ENCODE results near the gene PDGFD. TPM values are rescaled to one million over a fixed set of nuclear protein-coding genes. Genes with fewer than 3 reads are reported as not detected.

The PDGFD gene
- total and polyA plus RNA-seq, 2 experiments from 2014 or later: 100 to 105 TPM

- H3K27ac ChIP-seq: no peak within 1 kb of the TSS
- no peaks in the 10 kb centered on the region for H3K27me3 ChIP-seq
- no peaks in the 10 kb centered on the region for H3K4me1 ChIP-seq (ENCODE audit: low read depth)
- no peaks in the 10 kb centered on the region for H3K9me3 ChIP-seq (ENCODE audit: low read depth)
- H3K36me3 ChIP-seq: no peaks in the 10 kb centered on the region
- no peak for DNase-seq (ENCODE audit: low read depth in 1 of 2, low spot score in 1 of 2)
- H3K4me3 ChIP-seq: no peak within 1 kb of the TSS
- no peak for TF ChIP-seq CTCF (IDR thresholded peaks at IDR 0.05; ENCODE audit: low read depth, low read length)
These were observed 127.4 kb downstream of the PDGFD start, which contains the start of gene DDI1 for GRCh38 chr11:104036588-104036987. DDI1 (plus strand) TSS chr11:104036640; CDS start chr11:104036823, 183 bp downstream.

- no peak overlapping the region for H3K27ac ChIP-seq
- H3K4me3 ChIP-seq: no peak overlapping the region
- no peaks in the 10 kb centered on the region for H3K4me1 ChIP-seq (ENCODE audit: low read depth)
- no peaks in the 10 kb centered on the region for H3K27me3 ChIP-seq
- DNase-seq (ENCODE audit: low read depth in 1 of 2, low spot score in 1 of 2): peak in 1 of 2 donors; percentile 72
- H3K9me3 ChIP-seq (ENCODE audit: low read depth): no peaks in the 10 kb centered on the region
- H3K36me3 ChIP-seq: no peaks in the 10 kb centered on the region
- no peak for TF ChIP-seq CTCF (IDR thresholded peaks at IDR 0.05; ENCODE audit: low read depth, low read length)
These were observed 130.4 kb downstream of the PDGFD start for GRCh38 chr11:104033561-104033960.

- Histone ChIP-seq H3K4me3 (no peak overlapping the region), H3K9me3 (ENCODE audit: low read depth) (no peaks in the 10 kb centered on the region), H3K36me3 (no peaks in the 10 kb centered on the region), H3K27ac (no peak overlapping the region), H3K27me3 (no peaks in the 10 kb centered on the region), H3K4me1 (ENCODE audit: low read depth) (no peaks in the 10 kb centered on the region)
- peak in 1 of 2 donors; percentile 93 for DNase-seq (ENCODE audit: low read depth in 1 of 2, low spot score in 1 of 2)
- no peak for TF ChIP-seq CTCF (IDR thresholded peaks at IDR 0.05; ENCODE audit: low read depth, low read length)
These were observed 130.8 kb downstream of the PDGFD start for GRCh38 chr11:104033134-104033533.

- H3K4me3 ChIP-seq: no peak overlapping the region
- peak in 1 of 2 donors; percentile 82 for DNase-seq (ENCODE audit: low read depth in 1 of 2, low spot score in 1 of 2)
- no peaks in the 10 kb centered on the region for H3K9me3 ChIP-seq (ENCODE audit: low read depth)
- no peaks in the 10 kb centered on the region for H3K36me3 ChIP-seq
- no peak overlapping the region for H3K27ac ChIP-seq
- no peaks in the 10 kb centered on the region for H3K4me1 ChIP-seq (ENCODE audit: low read depth)
- TF ChIP-seq CTCF (IDR thresholded peaks at IDR 0.05; ENCODE audit: low read depth, low read length): no peak
- H3K27me3 ChIP-seq: no peaks in the 10 kb centered on the region
These were observed 135.3 kb downstream of the PDGFD start for GRCh38 chr11:104028476-104029263.

- Histone ChIP-seq H3K4me1 (ENCODE audit: low read depth) (no peaks in the 10 kb centered on the region), H3K36me3 (no peaks in the 10 kb centered on the region), H3K27me3 (no peaks in the 10 kb centered on the region), H3K9me3 (ENCODE audit: low read depth) (no peaks in the 10 kb centered on the region), H3K27ac (no peak overlapping the region), H3K4me3 (no peak overlapping the region)
- no peak for DNase-seq (ENCODE audit: low read depth in 1 of 2, low spot score in 1 of 2)
- no peak for TF ChIP-seq CTCF (IDR thresholded peaks at IDR 0.05; ENCODE audit: low read depth, low read length)
These were observed 139.4 kb downstream of the PDGFD start for GRCh38 chr11:104024572-104024971.

Data from cardiac muscle cell (in vitro differentiated cells and primary cell).